AG04450 (cell line): ENCODE results near the gene ORC6. TPM values are rescaled to one million over a fixed set of nuclear protein-coding genes. Genes with fewer than 3 reads are reported as not detected.

Experiments used
- CTCF ChIA-PET: fragments of 300-600, 350-600 bp; formaldehyde crosslinking; extraction: SDS; loops from one replicate; lab custom pipeline; 2022; ENCODE audit warnings: antibody characterized with exemption, inconsistent platforms; lab: Charles Lee
- POLR2A ChIA-PET: fragments of 350-600 bp; formaldehyde crosslinking; extraction: SDS; loops from one replicate; lab custom pipeline; 2021; ENCODE audit warnings: antibody characterized with exemption, inconsistent platforms; lab: Yijun Ruan, JAX
- DNase-seq: peaks from one replicate; pipeline ENCODE4 v3.0.0-alpha.2; 2011; ENCODE audit warnings: low read depth, low spot score
- H3K27ac ChIP-seq: one replicate; pipeline ENCODE4 v1.5.1; 2012; ENCODE audit warnings: low read depth, low read length, control low read depth
- H3K27me3 ChIP-seq: one replicate; pipeline ENCODE4 v1.6.0; 2012; ENCODE audit warnings: low read length; ENCODE audit not compliant: control insufficient read depth, insufficient read depth
- H3K4me3 ChIP-seq: 2 replicates; pipeline ENCODE4 v1.5.1; 2011; ENCODE audit warnings: mild to moderate bottlenecking, low read depth, low read length, control low read depth
- H3K9me3 ChIP-seq: 2 replicates; pipeline ENCODE4 v1.5.1; 2012; ENCODE audit warnings: low read length; ENCODE audit not compliant: control insufficient read depth, insufficient read depth
- CTCF ChIP-seq: IDR thresholded peaks from 2 replicates; pipeline ENCODE4 v1.5.1; 2011; ENCODE audit warnings: low read depth, low read length, control low read depth, inconsistent platforms
- polyA plus RNA-seq: library from polyadenylated mRNA; depleted of rRNA; stranded (reverse); fragments of >200 nt; gene quantifications from 2 replicates; pipeline ENCODE4 v1.2.3, GENCODE V29; 2011

Gene ORC6
- polyA plus RNA-seq, 1 experiment = 6.6 TPM

GRCh38 chr16:46733319-46733830 lies 43.9 kb downstream of the ORC6 start:
- Histone ChIP-seq H3K4me3 (no peak overlapping the region), H3K27me3 (no peaks in the 10 kb centered on the region), H3K9me3 (no peaks in the 10 kb centered on the region; the same call in 1 of the 2 replicates), H3K27ac (no peak overlapping the region)
- DNase-seq = no peak
- POLR2A ChIA-PET = no interaction called here
- TF ChIP-seq CTCF = no peak
- CTCF ChIA-PET = no interaction called here

GRCh38 chr16:46736695-46737094 lies 47.2 kb downstream of the ORC6 start:
- H3K27me3 ChIP-seq = no peaks in the 10 kb centered on the region
- no peak overlapping the region for H3K27ac ChIP-seq
- H3K9me3 ChIP-seq = no peaks in the 10 kb centered on the region; the same call in 1 of the 2 replicates
- no peak overlapping the region for H3K4me3 ChIP-seq
- CTCF ChIA-PET = no interaction called here
- TF ChIP-seq CTCF = no peak
- DNase-seq = no peak
- POLR2A ChIA-PET = no interaction called here

- H3K27ac ChIP-seq = no peak overlapping the region
- TF ChIP-seq CTCF = no peak
- POLR2A ChIA-PET = no interaction called here
- no peaks in the 10 kb centered on the region; the same call in 1 of the 2 replicates for H3K9me3 ChIP-seq
- no peak for DNase-seq
- no peak overlapping the region for H3K4me3 ChIP-seq
- CTCF ChIA-PET = no interaction called here
- no peaks in the 10 kb centered on the region for H3K27me3 ChIP-seq
Measured at GRCh38 chr16:46737621-46738214, 48.3 kb downstream of the ORC6 start.

GRCh38 chr16:46739934-46740333 lies 50.5 kb downstream of the ORC6 start:
- H3K9me3 ChIP-seq = no peaks in the 10 kb centered on the region; the same call in 1 of the 2 replicates
- ChIA-PET CTCF (no interaction called here), POLR2A (no interaction called here)
- TF ChIP-seq CTCF = no peak
- DNase-seq = no peak
- H3K4me3 ChIP-seq = no peak overlapping the region
- no peak overlapping the region for H3K27ac ChIP-seq
- no peaks in the 10 kb centered on the region for H3K27me3 ChIP-seq

- ChIA-PET CTCF (interaction anchor here (0.5 kb wide), 1 partner anchor 45 kb away, joined by 4 read pairs; no protein-coding TSS in a partner anchor), POLR2A (no interaction called here)
- H3K27ac ChIP-seq = no peak overlapping the region
- no peak for TF ChIP-seq CTCF
- no peak for DNase-seq
- no peak overlapping the region for H3K4me3 ChIP-seq
- no peaks in the 10 kb centered on the region for H3K27me3 ChIP-seq
- no peaks in the 10 kb centered on the region; the same call in 1 of the 2 replicates for H3K9me3 ChIP-seq
Measured at GRCh38 chr16:46743232-46743719, 53.8 kb downstream of the ORC6 start.
